GM21825 (cell line): Measurements from ENCODE around the gene ZNF865.

Source experiments
- ATAC-seq: cut with Tn5 transposase; IDR thresholded peaks from one replicate; pipeline ENCODE4 v1.9.1; 2021; ENCODE audit warnings: mild to moderate bottlenecking, moderate library complexity; ENCODE audit not compliant: unreplicated experiment

Gene ZNF865

GRCh38 chr19:55643887-55644176, 38.4 kb downstream of the ZNF865 start:
- no peak for ATAC-seq

- ATAC-seq = no peak
Measured at GRCh38 chr19:55644191-55644833, 38.9 kb downstream of the ZNF865 start.

- no peak for ATAC-seq
Measured at GRCh38 chr19:55644842-55645511, 39.5 kb downstream of the ZNF865 start.

GRCh38 chr19:55645512-55645881, 40.0 kb downstream of the ZNF865 start:
- ATAC-seq = no peak

GRCh38 chr19:55646889-55647731, 41.7 kb downstream of the ZNF865 start:
- no peak for ATAC-seq

GRCh38 chr19:55647732-55648584, 42.5 kb downstream of the ZNF865 start, which contains the start of gene CCDC106:
CCDC106 (plus strand) TSS chr19:55648212; CDS start chr19:55649047, 835 bp downstream.
- ATAC-seq = no peak

- ATAC-seq = no peak
Measured at GRCh38 chr19:55648585-55649267, 43.3 kb downstream of the ZNF865 start.

GRCh38 chr19:55649268-55650125, 44.0 kb downstream of the ZNF865 start:
- no peak for ATAC-seq

GRCh38 chr19:55650126-55650557, 44.7 kb downstream of the ZNF865 start:
- no peak for ATAC-seq

GRCh38 chr19:55650602-55651230, 45.3 kb downstream of the ZNF865 start:
- ATAC-seq = no peak

- no peak for ATAC-seq
Measured at GRCh38 chr19:55651236-55651635, 45.8 kb downstream of the ZNF865 start.

- no peak for ATAC-seq
Measured at GRCh38 chr19:55652311-55653128, 47.1 kb downstream of the ZNF865 start.

- peak; percentile 33 for ATAC-seq
Measured at GRCh38 chr19:55653651-55654322, 48.3 kb downstream of the ZNF865 start.

- peak; percentile 46 for ATAC-seq
Measured at GRCh38 chr19:55654323-55654867, 48.9 kb downstream of the ZNF865 start.

- ATAC-seq = peak; percentile 29
Measured at GRCh38 chr19:55654868-55655647, 49.6 kb downstream of the ZNF865 start, which contains the start of gene U2AF2. U2AF2 (plus strand) TSS chr19:55655035; CDS start chr19:55655105, 70 bp downstream.

GRCh38 chr19:55655648-55656040, 50.2 kb downstream of the ZNF865 start:
- no peak for ATAC-seq
